ENCODE data around the gene PDXK. TPM values are rescaled to one million over a fixed set of nuclear protein-coding genes. Genes with fewer than 3 reads are reported as not detected.

Gene PDXK
- total RNA-seq, 1 experiment from 2014 or later, result 276 TPM

DNA sequence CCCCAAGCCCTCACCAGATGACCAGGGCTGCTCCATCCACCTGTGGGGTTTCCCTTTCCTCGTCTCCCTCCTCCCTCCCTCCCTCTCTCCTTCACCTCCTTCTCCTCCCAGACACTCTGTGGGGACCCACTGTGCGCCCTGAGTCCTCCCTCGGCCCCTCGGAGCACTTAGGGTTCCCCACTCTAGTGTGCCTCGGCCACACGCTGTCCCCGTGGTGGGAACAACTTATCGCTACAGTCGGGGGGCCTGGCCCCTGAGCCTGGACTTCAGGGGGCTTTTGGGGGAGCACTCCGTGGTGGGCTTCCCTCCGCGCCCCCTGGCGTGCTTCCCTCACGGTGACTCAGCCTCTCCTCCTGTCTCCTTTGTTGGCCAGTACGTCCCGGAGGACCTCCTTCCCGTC, 29.7 kb downstream of the PDXK start:
- H3K27me3 Mint-ChIP-seq (ENCODE audit: insufficient read depth, unreplicated experiment), result no peaks in the 10 kb centered on the region
- H3K36me3 Mint-ChIP-seq (ENCODE audit: insufficient read depth, unreplicated experiment), result peaks cover 85% of the 10 kb centered on the region
- ChIA-PET CTCF (no interaction called here), POLR2A (no interaction called here)
- Histone ChIP-seq H3K4me1 (no peaks in the 10 kb centered on the region), H3K27me3 (replicated peaks; ENCODE audit: control insufficient read depth, insufficient read depth, low read length) (no peaks in the 10 kb centered on the region), H3K36me3 (ENCODE audit: control insufficient read depth, insufficient read depth, low read length) (peaks cover 3% of the 10 kb centered on the region), H3K4me3 (ENCODE audit: low read depth, low read length) (no peak overlapping the region), H3K9me3 (no peaks in the 10 kb centered on the region)
- H3K4me1 Mint-ChIP-seq (ENCODE audit: low read depth, unreplicated experiment), result no peaks in the 10 kb centered on the region
- no peak for TF ChIP-seq CTCF (IDR thresholded peaks at IDR 0.05; ENCODE audit: insufficient read depth in 1 of 2, low read depth in 1 of 2, low read length in 1 of 2, severe bottlenecking in 1 of 2, unreplicated experiment in 1 of 2)
- H3K27ac Mint-ChIP-seq (ENCODE audit: unreplicated experiment), result no peak overlapping the region
- no TSS peak for BruUV-seq (replicated peaks)
- intact Hi-C loops (cut with micrococcal nuclease; ENCODE audit: unreplicated experiment), result no loop called here
- no peaks in the 10 kb centered on the region for H3K9me3 Mint-ChIP-seq (ENCODE audit: unreplicated experiment)
- no peak overlapping the region for H3K4me3 Mint-ChIP-seq (ENCODE audit: unreplicated experiment)
- DNase-seq, result no peak

DNA sequence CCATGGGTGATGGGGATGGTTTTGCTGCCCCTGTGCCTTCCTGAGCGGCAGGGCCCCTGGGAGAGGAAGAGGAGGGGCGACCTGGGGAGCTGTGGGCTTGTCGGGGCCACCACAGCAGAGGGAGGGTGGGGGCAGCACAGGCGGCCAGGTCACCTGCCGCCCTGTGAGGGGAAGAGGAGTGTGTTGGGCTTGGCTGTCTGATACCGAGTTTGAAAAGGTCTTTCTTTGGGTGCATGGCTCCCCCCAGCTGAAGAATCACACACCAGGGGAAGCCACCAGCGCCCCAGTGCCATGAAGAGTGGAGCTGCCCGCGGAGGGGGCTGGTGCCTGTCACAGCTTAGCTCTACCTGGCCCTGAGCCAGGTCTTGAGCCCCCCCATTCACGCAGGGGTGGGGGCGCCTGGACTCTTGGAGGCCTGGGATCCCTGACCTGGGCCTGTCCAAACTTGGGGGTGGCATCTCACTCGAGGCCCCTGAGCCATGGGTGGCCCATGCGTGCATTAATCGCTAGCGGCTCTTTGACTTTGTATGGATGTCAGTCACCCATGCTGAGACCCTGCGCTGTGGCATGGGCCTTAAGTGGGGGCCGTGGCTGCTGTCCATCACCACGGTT, 30.8 kb downstream of the PDXK start:
- Mint-ChIP-seq H3K27ac (ENCODE audit: unreplicated experiment) (no peak overlapping the region), H3K4me1 (ENCODE audit: low read depth, unreplicated experiment) (no peaks in the 10 kb centered on the region), H3K9me3 (ENCODE audit: unreplicated experiment) (no peaks in the 10 kb centered on the region), H3K27me3 (ENCODE audit: insufficient read depth, unreplicated experiment) (no peaks in the 10 kb centered on the region), H3K4me3 (ENCODE audit: unreplicated experiment) (no peak overlapping the region), H3K36me3 (ENCODE audit: insufficient read depth, unreplicated experiment) (peaks cover 85% of the 10 kb centered on the region)
- H3K4me1 ChIP-seq, result no peaks in the 10 kb centered on the region
- no peaks in the 10 kb centered on the region for H3K9me3 ChIP-seq
- peaks cover 4% of the 10 kb centered on the region for H3K36me3 ChIP-seq (ENCODE audit: control insufficient read depth, insufficient read depth, low read length)
- intact Hi-C loops (cut with micrococcal nuclease; ENCODE audit: unreplicated experiment), result no loop called here
- no peaks in the 10 kb centered on the region for H3K27me3 ChIP-seq (replicated peaks; ENCODE audit: control insufficient read depth, insufficient read depth, low read length)
- BruUV-seq (replicated peaks), result no TSS peak
- ChIA-PET CTCF (no interaction called here), POLR2A (no interaction called here)
- no peak for DNase-seq
- no peak for TF ChIP-seq CTCF (IDR thresholded peaks at IDR 0.05; ENCODE audit: insufficient read depth in 1 of 2, low read depth in 1 of 2, low read length in 1 of 2, severe bottlenecking in 1 of 2, unreplicated experiment in 1 of 2)
- no peak overlapping the region for H3K4me3 ChIP-seq (ENCODE audit: low read depth, low read length)

- H3K27ac Mint-ChIP-seq (ENCODE audit: unreplicated experiment), result no peak overlapping the region
- Histone ChIP-seq H3K4me1 (no peaks in the 10 kb centered on the region), H3K9me3 (no peaks in the 10 kb centered on the region), H3K4me3 (ENCODE audit: low read depth, low read length) (no peak overlapping the region), H3K27me3 (replicated peaks; ENCODE audit: control insufficient read depth, insufficient read depth, low read length) (no peaks in the 10 kb centered on the region), H3K36me3 (ENCODE audit: control insufficient read depth, insufficient read depth, low read length) (peaks cover 4% of the 10 kb centered on the region)
- CTCF ChIA-PET, result no interaction called here
- no peaks in the 10 kb centered on the region for H3K9me3 Mint-ChIP-seq (ENCODE audit: unreplicated experiment)
- no TSS peak for BruUV-seq (replicated peaks)
- no peaks in the 10 kb centered on the region for H3K27me3 Mint-ChIP-seq (ENCODE audit: insufficient read depth, unreplicated experiment)
- intact Hi-C loops (cut with micrococcal nuclease; ENCODE audit: unreplicated experiment), result no loop called here
- peaks cover 82% of the 10 kb centered on the region for H3K36me3 Mint-ChIP-seq (ENCODE audit: insufficient read depth, unreplicated experiment)
- no peak overlapping the region for H3K4me3 Mint-ChIP-seq (ENCODE audit: unreplicated experiment)
- no peaks in the 10 kb centered on the region for H3K4me1 Mint-ChIP-seq (ENCODE audit: low read depth, unreplicated experiment)
- no peak for DNase-seq
- TF ChIP-seq CTCF (IDR thresholded peaks at IDR 0.05; ENCODE audit: insufficient read depth in 1 of 2, low read depth in 1 of 2, low read length in 1 of 2, severe bottlenecking in 1 of 2, unreplicated experiment in 1 of 2), result no peak
- POLR2A ChIA-PET, result no interaction called here
These were observed 31.6 kb downstream of the PDXK start for GRCh38 chr21:43750339-43751033.

Measured in Caco-2 (cell line).